Measurements from ENCODE around the gene PDE12.
A peak's percentile ranks its signal among the peaks of the same experiment; 100 is the strongest.

GRCh38 chr3:57596495-57597126 is 40.5 kb downstream of the PDE12 start:
- TF ChIP-seq CTCF (IDR thresholded peaks at IDR 0.05; ENCODE audit: extremely low read depth in 1 of 2, insufficient read depth in 1 of 2, low read depth in 1 of 2, low read length in 2 of 2) (no peak), MAX (IDR thresholded peaks at IDR 0.05; ENCODE audit: insufficient read depth, insufficient read length) (no peak), POLR2A (IDR thresholded peaks at IDR 0.05; ENCODE audit: low read depth, low read length) (no peak), POLR2AphosphoS5 (IDR thresholded peaks at IDR 0.05; ENCODE audit: insufficient read depth, low read depth, low read length) (peak; percentile 57), MYC (IDR thresholded peaks at IDR 0.05; ENCODE audit: low read depth, low read length) (peak; percentile 49), GATA2 (IDR thresholded peaks at IDR 0.05; ENCODE audit: insufficient read depth, insufficient read length, low read depth, low read length) (no peak), EZH2 (IDR thresholded peaks at IDR 0.05; ENCODE audit: borderline replicate concordance, low read depth, low read length, severe bottlenecking) (no peak), FOS (IDR thresholded peaks at IDR 0.05; ENCODE audit: borderline replicate concordance, insufficient read depth, low read length) (peak; percentile 18), JUN (IDR thresholded peaks at IDR 0.05; ENCODE audit: borderline replicate concordance, insufficient read depth, insufficient read length, low read depth) (no peak)
